ENCODE data around the gene SLC8A2. TPM values are rescaled to one million over a fixed set of nuclear protein-coding genes. Genes with fewer than 3 reads are reported as not detected.

Gene SLC8A2
- total RNA-seq, 3 donors from 2014 or later (not counting 1 experiment from before 2014, with no cell fraction given), result 0.20 TPM; not detected in 2

DNA sequence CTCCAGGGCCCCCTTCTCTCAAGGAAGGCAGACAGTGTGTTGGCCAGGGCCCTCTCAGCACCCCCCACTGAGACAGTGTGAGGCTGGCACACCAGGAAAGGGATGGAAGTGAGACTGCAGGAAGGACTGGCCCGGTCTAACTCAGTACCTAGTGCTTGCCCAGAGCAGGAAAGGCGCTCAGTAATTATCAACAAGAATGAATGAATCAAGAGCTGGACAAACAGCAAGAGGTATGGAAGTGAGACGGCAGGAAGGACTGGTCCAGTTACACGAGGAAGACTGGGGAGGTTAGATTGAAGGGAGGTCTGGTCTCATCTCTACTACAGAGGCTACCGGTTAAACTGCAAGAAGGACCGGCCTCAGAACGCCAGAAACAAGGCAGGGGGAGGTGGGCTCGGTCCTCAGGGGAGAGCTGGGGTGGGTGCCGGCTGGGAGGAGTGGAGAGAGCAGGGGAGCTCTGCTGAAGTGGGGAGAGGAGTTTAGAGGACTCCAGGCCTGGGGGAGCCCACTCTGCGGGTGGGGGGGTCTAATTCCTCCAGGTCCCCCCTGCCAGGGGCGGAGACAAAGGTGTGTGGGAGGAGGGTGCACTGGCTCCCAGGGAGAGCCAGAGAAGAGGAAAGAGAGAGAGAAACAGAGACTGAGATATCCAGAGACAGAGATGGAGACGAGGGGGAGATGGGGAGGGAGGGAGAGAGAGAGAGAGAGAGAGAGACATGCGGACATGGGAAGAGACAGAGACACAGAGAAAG is 1.1 kb downstream of the SLC8A2 start:
- peaks cover 35 to 55% of the 10 kb centered on the region in 2 donors for H3K27me3 Mint-ChIP-seq (ENCODE audit: low read depth in 2 of 2)
- no peak for ATAC-seq
- H3K27me3 ChIP-seq (ENCODE audit: control insufficient read depth, insufficient read depth, low read length), result peaks cover 23% of the 10 kb centered on the region
- H3K4me3 Mint-ChIP-seq, result no peak overlapping the region
- H3K4me3 ChIP-seq (ENCODE audit: low read length), result no peak overlapping the region
- intact Hi-C loops (cut with micrococcal nuclease), result no loop called here
- 38% methylated on average over 13 of the region's 13 CpGs for WGBS (ENCODE audit: insufficient coverage)
- H3K27ac Mint-ChIP-seq, result no peak overlapping the region
- H3K9me3 Mint-ChIP-seq, result no peaks in the 10 kb centered on the region
- no peaks in the 10 kb centered on the region for H3K36me3 Mint-ChIP-seq
- H3K36me3 ChIP-seq (ENCODE audit: control insufficient read depth, insufficient read depth, low read length), result no peaks in the 10 kb centered on the region
- peaks cover 0 to 10% of the 10 kb centered on the region in 2 donors for H3K4me1 Mint-ChIP-seq
- peaks cover 8% of the 10 kb centered on the region for H3K4me1 ChIP-seq (ENCODE audit: control insufficient read depth, insufficient read depth, low read length)
- DNase-seq, result no peak
- TF ChIP-seq, protein P1, sequence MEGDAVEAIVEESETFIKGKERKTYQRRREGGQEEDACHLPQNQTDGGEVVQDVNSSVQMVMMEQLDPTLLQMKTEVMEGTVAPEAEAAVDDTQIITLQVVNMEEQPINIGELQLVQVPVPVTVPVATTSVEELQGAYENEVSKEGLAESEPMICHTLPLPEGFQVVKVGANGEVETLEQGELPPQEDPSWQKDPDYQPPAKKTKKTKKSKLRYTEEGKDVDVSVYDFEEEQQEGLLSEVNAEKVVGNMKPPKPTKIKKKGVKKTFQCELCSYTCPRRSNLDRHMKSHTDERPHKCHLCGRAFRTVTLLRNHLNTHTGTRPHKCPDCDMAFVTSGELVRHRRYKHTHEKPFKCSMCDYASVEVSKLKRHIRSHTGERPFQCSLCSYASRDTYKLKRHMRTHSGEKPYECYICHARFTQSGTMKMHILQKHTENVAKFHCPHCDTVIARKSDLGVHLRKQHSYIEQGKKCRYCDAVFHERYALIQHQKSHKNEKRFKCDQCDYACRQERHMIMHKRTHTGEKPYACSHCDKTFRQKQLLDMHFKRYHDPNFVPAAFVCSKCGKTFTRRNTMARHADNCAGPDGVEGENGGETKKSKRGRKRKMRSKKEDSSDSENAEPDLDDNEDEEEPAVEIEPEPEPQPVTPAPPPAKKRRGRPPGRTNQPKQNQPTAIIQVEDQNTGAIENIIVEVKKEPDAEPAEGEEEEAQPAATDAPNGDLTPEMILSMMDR (IDR thresholded peaks at IDR 0.05), result no peak
- H3K9me3 ChIP-seq (ENCODE audit: control insufficient read depth, insufficient read depth, low read length), result no peaks in the 10 kb centered on the region
- no peak overlapping the region for H3K27ac ChIP-seq (ENCODE audit: low read length)

DNA sequence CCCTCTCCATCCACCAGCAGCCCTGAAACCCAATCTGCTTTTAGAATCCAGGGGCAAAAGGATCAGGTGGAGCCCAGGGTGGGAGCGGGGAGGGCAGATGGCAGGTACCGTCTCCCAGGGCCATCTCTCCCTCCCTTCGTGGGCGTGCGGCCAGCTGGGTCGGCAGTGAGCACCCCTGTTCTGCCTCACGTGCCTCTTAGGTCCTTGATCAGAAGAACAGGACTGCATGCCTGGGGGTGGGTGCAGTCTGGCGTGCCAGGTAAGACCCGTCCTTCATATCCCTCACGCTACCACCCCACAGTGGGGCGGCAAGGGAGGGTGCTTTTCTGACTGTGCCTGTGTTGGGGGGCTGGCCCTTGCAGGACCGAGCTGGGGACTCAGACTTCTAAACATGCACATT is 2.0 kb downstream of the SLC8A2 start:
- H3K4me3 ChIP-seq (ENCODE audit: low read length), result no peak overlapping the region
- peaks cover 39 to 59% of the 10 kb centered on the region in 2 donors for H3K27me3 Mint-ChIP-seq (ENCODE audit: low read depth in 2 of 2)
- peaks cover 8% of the 10 kb centered on the region for H3K4me1 ChIP-seq (ENCODE audit: control insufficient read depth, insufficient read depth, low read length)
- H3K36me3 ChIP-seq (ENCODE audit: control insufficient read depth, insufficient read depth, low read length), result no peaks in the 10 kb centered on the region
- TF ChIP-seq, protein P1 (IDR thresholded peaks at IDR 0.05), result no peak
- H3K9me3 Mint-ChIP-seq, result no peaks in the 10 kb centered on the region
- no peak for DNase-seq
- H3K4me3 Mint-ChIP-seq, result no peak overlapping the region
- H3K36me3 Mint-ChIP-seq, result no peaks in the 10 kb centered on the region
- H3K4me1 Mint-ChIP-seq, result peaks cover 0 to 10% of the 10 kb centered on the region in 2 donors
- peaks cover 23% of the 10 kb centered on the region for H3K27me3 ChIP-seq (ENCODE audit: control insufficient read depth, insufficient read depth, low read length)
- no peak overlapping the region for H3K27ac ChIP-seq (ENCODE audit: low read length)
- no peak for ATAC-seq
- H3K27ac Mint-ChIP-seq, result no peak overlapping the region
- no peaks in the 10 kb centered on the region for H3K9me3 ChIP-seq (ENCODE audit: control insufficient read depth, insufficient read depth, low read length)
- intact Hi-C loops (cut with micrococcal nuclease), result no loop called here
- WGBS (ENCODE audit: insufficient coverage), result 14% methylated on average over 8 of the region's 12 CpGs

DNA sequence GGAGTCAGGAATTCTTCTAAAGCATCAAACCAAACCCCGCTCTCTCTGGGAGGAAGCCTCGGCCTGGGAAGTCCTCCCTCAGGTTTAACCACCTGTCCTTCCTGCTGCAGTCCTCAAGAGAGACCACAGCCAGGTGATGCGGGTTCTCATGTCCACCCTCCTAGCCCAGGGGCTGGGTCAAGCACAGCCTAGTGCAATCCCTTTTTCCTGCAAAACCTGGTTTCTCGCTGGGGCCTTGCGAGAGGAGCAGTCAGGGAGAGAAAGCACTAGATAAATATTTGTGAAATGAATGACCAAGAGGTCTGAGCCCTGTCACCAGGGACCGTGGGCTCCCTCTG is 2.4 kb downstream of the SLC8A2 start:
- Histone ChIP-seq H3K27ac (ENCODE audit: low read length) (no peak overlapping the region), H3K9me3 (ENCODE audit: control insufficient read depth, insufficient read depth, low read length) (no peaks in the 10 kb centered on the region), H3K4me1 (ENCODE audit: control insufficient read depth, insufficient read depth, low read length) (peaks cover 8% of the 10 kb centered on the region), H3K36me3 (ENCODE audit: control insufficient read depth, insufficient read depth, low read length) (no peaks in the 10 kb centered on the region), H3K27me3 (ENCODE audit: control insufficient read depth, insufficient read depth, low read length) (peaks cover 23% of the 10 kb centered on the region), H3K4me3 (ENCODE audit: low read length) (no peak overlapping the region)
- Mint-ChIP-seq H3K27me3 (ENCODE audit: low read depth in 2 of 2) (peaks cover 42 to 59% of the 10 kb centered on the region in 2 donors), H3K27ac (no peak overlapping the region), H3K4me1 (peaks cover 0 to 10% of the 10 kb centered on the region in 2 donors), H3K4me3 (no peak overlapping the region), H3K36me3 (no peaks in the 10 kb centered on the region), H3K9me3 (no peaks in the 10 kb centered on the region)
- TF ChIP-seq, protein P1 (IDR thresholded peaks at IDR 0.05), result no peak
- WGBS (ENCODE audit: insufficient coverage), result 31% methylated on average over 5 of the region's 6 CpGs
- intact Hi-C loops (cut with micrococcal nuclease), result no loop called here
- DNase-seq (no peak), ATAC-seq (no peak)

DNA sequence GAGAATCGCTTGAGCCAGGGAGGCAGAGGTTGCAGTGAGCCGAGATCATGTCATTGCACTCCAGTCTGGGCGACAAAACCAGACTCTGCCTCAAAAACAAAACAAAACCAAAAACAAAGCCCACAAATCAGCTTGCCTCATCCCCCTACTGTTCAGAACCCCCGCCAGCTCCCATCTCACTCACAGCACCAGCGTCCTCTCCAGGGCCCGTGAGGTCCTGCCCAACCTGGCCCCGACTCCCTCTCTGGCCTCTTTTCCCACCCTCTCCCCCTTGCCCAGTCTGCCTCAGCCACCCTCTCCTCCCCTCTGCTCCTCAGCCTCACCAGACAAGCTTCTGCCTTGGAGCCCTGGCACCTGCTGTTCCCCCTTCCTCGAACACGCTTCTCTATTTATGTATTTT is 3.8 kb downstream of the SLC8A2 start:
- intact Hi-C loops (cut with micrococcal nuclease), result no loop called here
- peaks cover 45 to 56% of the 10 kb centered on the region in 2 donors for H3K27me3 Mint-ChIP-seq (ENCODE audit: low read depth in 2 of 2)
- H3K4me3 Mint-ChIP-seq, result no peak overlapping the region
- ATAC-seq (no peak), DNase-seq (no peak)
- 46% methylated on average over 9 of the region's 9 CpGs for WGBS (ENCODE audit: insufficient coverage)
- H3K36me3 Mint-ChIP-seq, result no peaks in the 10 kb centered on the region
- Histone ChIP-seq H3K36me3 (ENCODE audit: control insufficient read depth, insufficient read depth, low read length) (no peaks in the 10 kb centered on the region), H3K4me3 (ENCODE audit: low read length) (no peak overlapping the region), H3K9me3 (ENCODE audit: control insufficient read depth, insufficient read depth, low read length) (no peaks in the 10 kb centered on the region), H3K27me3 (ENCODE audit: control insufficient read depth, insufficient read depth, low read length) (peaks cover 23% of the 10 kb centered on the region), H3K27ac (ENCODE audit: low read length) (no peak overlapping the region), H3K4me1 (ENCODE audit: control insufficient read depth, insufficient read depth, low read length) (peaks cover 8% of the 10 kb centered on the region)
- H3K4me1 Mint-ChIP-seq, result peaks cover 0 to 10% of the 10 kb centered on the region in 2 donors
- TF ChIP-seq, protein P1 (IDR thresholded peaks at IDR 0.05), result no peak
- no peaks in the 10 kb centered on the region for H3K9me3 Mint-ChIP-seq
- H3K27ac Mint-ChIP-seq, result no peak overlapping the region
